Measurements from ENCODE around the gene AKR1D1.
"Not testable (repeated sequence)": the region's sequence is repeated elsewhere in the genome, so short reads cannot be mapped to it uniquely, and the experiment has no call there.

AKR1D1 gene

GRCh38 chr7:138125598-138126111 is 49.4 kb downstream of the AKR1D1 start:
- DNase-seq = no peak

GRCh38 chr7:138126928-138127327 is 50.7 kb downstream of the AKR1D1 start:
- DNase-seq = no peak

GRCh38 chr7:138127996-138128395 is 51.7 kb downstream of the AKR1D1 start:
- DNase-seq = no peak

- DNase-seq = no peak
Observed at GRCh38 chr7:138129551-138130165, 53.4 kb downstream of the AKR1D1 start.

- no peak for DNase-seq
Observed at GRCh38 chr7:138137423-138138171, 61.3 kb downstream of the AKR1D1 start.

GRCh38 chr7:138138244-138138643 is 62.0 kb downstream of the AKR1D1 start:
- no peak for DNase-seq

- no peak for DNase-seq
Observed at GRCh38 chr7:138142583-138143201, 66.4 kb downstream of the AKR1D1 start.

- no peak for DNase-seq
Observed at GRCh38 chr7:138144958-138145357, 68.7 kb downstream of the AKR1D1 start.

- not testable (repeated sequence) for DNase-seq
Observed at GRCh38 chr7:138146221-138146620, 70.0 kb downstream of the AKR1D1 start.

GRCh38 chr7:138146757-138147734 is 70.8 kb downstream of the AKR1D1 start:
- DNase-seq = not testable (repeated sequence)

GRCh38 chr7:138151731-138152577 is 75.7 kb downstream of the AKR1D1 start:
- no peak for DNase-seq

GRCh38 chr7:138154661-138155060 is 78.4 kb downstream of the AKR1D1 start:
- DNase-seq = no peak

GRCh38 chr7:138157702-138158101 is 81.4 kb downstream of the AKR1D1 start:
- DNase-seq = no peak

GRCh38 chr7:138158739-138159528 is 82.7 kb downstream of the AKR1D1 start:
- no peak for DNase-seq

- DNase-seq = peak; percentile 82
Observed at GRCh38 chr7:138161600-138162081, 85.4 kb downstream of the AKR1D1 start.

- no peak for DNase-seq
Observed at GRCh38 chr7:138162236-138162635, 86.0 kb downstream of the AKR1D1 start.

GRCh38 chr7:138163800-138164199 is 87.5 kb downstream of the AKR1D1 start:
- DNase-seq = no peak

- DNase-seq = no peak
Observed at GRCh38 chr7:138164804-138165203, 88.5 kb downstream of the AKR1D1 start.

GRCh38 chr7:138166681-138167080 is 90.4 kb downstream of the AKR1D1 start:
- DNase-seq = no peak

GRCh38 chr7:138167222-138167621 is 91.0 kb downstream of the AKR1D1 start:
- no peak for DNase-seq

GRCh38 chr7:138167869-138168296 is 91.6 kb downstream of the AKR1D1 start:
- no peak for DNase-seq
